Left ventricle myocardium inferior (tissue), 1 donor: ENCODE measurements around the gene NRXN2. TPM values are rescaled to one million over a fixed set of nuclear protein-coding genes. Genes with fewer than 3 reads are reported as not detected.

Source experiments
- DNase-seq: peaks from one replicate; pipeline ENCODE4 v3.0.0-alpha.2; 2020
- H3K27ac ChIP-seq: fragments of 200-600 bp; replicated peaks from 2 replicates; pipeline ENCODE4 v1.8.0; 2021
- H3K27me3 ChIP-seq: fragments of 200-600 bp; 2 replicates; pipeline ENCODE4 v1.8.0; 2021; ENCODE audit warnings: low read depth
- H3K36me3 ChIP-seq: fragments of 200-600 bp; 2 replicates; pipeline ENCODE4 v1.8.0; 2021
- H3K4me1 ChIP-seq: fragments of 200-600 bp; 2 replicates; pipeline ENCODE4 v1.8.0; 2021
- H3K4me3 ChIP-seq: fragments of 200-600 bp; 2 replicates; pipeline ENCODE4 v1.8.0; 2021; ENCODE audit warnings: mild to moderate bottlenecking, moderate library complexity
- H3K9me3 ChIP-seq: fragments of 200-600 bp; replicated peaks from 2 replicates; pipeline ENCODE4 v1.8.0; 2021
- CTCF ChIP-seq: fragments of 200-600 bp; IDR thresholded peaks from 2 replicates; pipeline ENCODE4 v1.8.0; 2021; ENCODE audit warnings: antibody characterized with exemption, mild to moderate bottlenecking, borderline replicate concordance
- intact Hi-C: fragments of 100-400 bp; cut with micrococcal nuclease; formaldehyde crosslinking; loops from one replicate; pipeline ENCODE4 v1.11.0; 2022
- total RNA-seq: library from RNA; stranded (reverse); fragmentation: NEBNext Ultra II Directional; extraction: Animal tissue kit (Norgen Biotek cat#: 25700); gene quantifications from one replicate; pipeline ENCODE4 v1.2.1, GENCODE V29; 2021
- donor health status: DM: no; HTN: yes; CAD: no; lungs with severe emphysema.

NRXN2 gene
- total RNA-seq, 1 donor from 2014 or later: 0.71 TPM

DNA sequence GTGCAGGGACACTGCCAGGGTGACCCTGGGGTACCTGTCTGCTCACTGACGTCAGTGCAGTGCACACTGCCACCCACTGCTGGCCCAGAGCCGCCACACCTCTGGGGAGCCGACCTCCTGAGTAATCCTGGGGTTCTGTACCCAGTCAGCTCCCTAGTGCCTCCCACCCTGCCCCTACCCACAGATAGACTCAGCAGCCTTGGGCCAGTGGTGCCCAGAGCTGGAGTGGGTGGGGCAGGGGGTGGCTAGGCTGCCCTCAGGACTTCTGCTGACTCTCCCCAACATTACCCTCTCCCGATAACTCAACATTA, 5.8 kb downstream of the NRXN2 start:
- no peak for TF ChIP-seq CTCF
- no peak overlapping the region for H3K4me3 ChIP-seq
- DNase-seq: no peak
- H3K4me1 ChIP-seq: peaks cover 4% of the 10 kb centered on the region
- intact Hi-C loops: no loop called here
- H3K36me3 ChIP-seq: no peaks in the 10 kb centered on the region
- no peak overlapping the region for H3K27ac ChIP-seq
- H3K9me3 ChIP-seq: no peaks in the 10 kb centered on the region
- peaks cover 100% of the 10 kb centered on the region for H3K27me3 ChIP-seq

DNA sequence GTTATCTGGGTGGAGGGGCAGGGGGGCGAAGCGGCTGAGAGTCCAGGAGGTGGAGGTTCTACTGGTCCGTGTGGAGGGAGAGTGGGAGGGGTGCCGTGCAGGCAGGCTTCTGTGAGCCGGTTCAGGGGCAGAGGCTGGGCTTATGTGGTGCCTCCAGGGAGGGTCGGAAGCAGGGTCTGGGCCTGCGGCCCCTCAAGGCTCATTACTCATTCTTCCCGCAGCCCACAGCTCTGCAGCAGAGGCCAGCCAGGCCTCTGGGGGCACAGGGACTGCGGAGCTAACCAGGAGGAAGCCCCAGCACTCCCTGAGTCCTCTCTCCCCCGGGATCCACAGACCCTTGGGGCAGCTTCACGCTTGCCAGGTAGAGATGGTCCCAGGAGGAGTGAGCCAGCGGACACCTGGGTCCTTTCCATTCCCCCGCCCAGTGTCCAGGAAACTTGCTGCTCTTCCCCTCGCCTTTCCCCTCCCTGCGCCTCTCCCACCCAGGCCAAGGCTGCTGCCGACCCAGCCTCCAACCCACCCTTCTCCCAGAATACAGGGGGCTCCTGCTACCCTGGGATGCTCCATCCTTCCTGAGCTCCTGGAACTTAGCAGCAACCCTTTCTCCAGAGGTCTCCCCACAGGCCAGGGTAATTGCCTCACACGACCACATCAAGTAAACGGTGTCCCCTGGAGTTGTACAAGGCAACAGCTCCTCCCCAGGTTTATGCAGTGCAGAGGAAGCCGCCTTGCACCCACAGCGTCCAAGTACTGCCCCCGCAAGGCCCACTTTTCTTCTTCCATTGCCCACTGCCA, 6.3 kb downstream of the NRXN2 start:
- no peak for DNase-seq
- TF ChIP-seq CTCF: no peak
- H3K27me3 ChIP-seq: peaks cover 100% of the 10 kb centered on the region
- no peaks in the 10 kb centered on the region for H3K36me3 ChIP-seq
- no peaks in the 10 kb centered on the region for H3K9me3 ChIP-seq
- intact Hi-C loops: no loop called here
- no peak overlapping the region for H3K27ac ChIP-seq
- no peak overlapping the region for H3K4me3 ChIP-seq
- H3K4me1 ChIP-seq: peaks cover 4% of the 10 kb centered on the region

DNA sequence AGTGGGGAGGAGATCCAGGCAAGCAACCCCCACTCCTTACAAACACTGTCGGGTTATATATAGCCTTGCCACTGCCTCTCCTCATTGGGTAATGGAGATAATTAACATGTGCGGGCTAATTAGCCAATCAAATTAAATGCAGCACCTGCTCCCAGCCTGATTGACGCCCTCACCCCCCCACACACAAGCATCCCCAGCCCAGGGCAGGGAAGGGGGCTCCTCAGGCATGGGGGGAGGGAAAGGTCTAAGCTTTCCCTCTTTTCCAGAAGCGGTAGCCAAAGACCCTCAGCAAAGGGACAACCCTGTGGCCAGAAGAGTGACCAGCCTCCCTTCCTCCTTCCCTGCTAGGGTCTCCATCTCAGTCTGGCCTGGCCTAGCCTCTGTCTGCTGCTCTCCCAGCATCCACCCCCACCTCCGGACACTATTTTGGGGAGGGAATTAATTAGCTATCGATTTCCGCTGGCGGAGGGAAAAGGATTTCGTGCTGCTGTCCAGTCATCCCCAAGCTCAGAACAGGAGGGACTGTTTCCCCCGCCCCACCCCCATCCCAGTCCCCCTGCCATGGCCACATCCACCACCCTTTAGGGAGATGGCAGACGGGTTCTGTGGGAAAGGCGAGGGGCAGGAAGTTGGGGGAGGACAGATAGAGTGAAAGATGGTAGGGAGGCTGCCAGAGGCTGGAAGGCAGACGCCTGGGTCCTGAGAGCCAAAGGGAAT, 7.1 kb downstream of the NRXN2 start:
- Histone ChIP-seq H3K36me3 (no peaks in the 10 kb centered on the region), H3K27me3 (peaks cover 100% of the 10 kb centered on the region), H3K27ac (no peak overlapping the region), H3K4me1 (peaks cover 7% of the 10 kb centered on the region), H3K9me3 (no peaks in the 10 kb centered on the region), H3K4me3 (no peak overlapping the region)
- intact Hi-C loops: no loop called here
- TF ChIP-seq CTCF: no peak
- no peak for DNase-seq

- no peak for DNase-seq
- Histone ChIP-seq H3K36me3 (no peaks in the 10 kb centered on the region), H3K27ac (no peak overlapping the region), H3K4me3 (no peak overlapping the region), H3K4me1 (peaks cover 8% of the 10 kb centered on the region), H3K27me3 (peaks cover 100% of the 10 kb centered on the region), H3K9me3 (no peaks in the 10 kb centered on the region)
- no peak for TF ChIP-seq CTCF
- intact Hi-C loops: no loop called here
Measured at GRCh38 chr11:64715110-64715509, 7.9 kb downstream of the NRXN2 start.

DNA sequence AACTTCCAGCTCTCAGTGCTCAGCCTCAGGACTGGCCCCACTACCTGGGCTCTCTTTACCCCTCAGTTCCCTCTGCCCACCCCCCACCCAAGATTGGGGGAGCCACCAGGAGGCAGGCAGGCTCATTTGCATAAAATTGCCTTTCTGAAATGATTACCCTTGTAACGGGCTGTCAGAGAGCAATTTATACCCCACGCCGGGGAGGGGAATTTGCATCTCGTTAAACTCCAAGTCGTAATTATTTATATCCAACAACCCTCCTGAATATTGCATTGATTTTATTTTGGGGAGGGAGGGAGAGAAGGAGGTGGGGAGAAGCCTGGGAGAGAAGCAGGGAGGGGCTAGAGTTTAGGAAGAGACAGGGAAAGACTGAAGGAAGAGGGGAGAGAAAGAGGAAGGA, 8.3 kb downstream of the NRXN2 start:
- Histone ChIP-seq H3K4me3 (no peak overlapping the region), H3K4me1 (peaks cover 8% of the 10 kb centered on the region), H3K9me3 (no peaks in the 10 kb centered on the region), H3K27ac (no peak overlapping the region), H3K36me3 (no peaks in the 10 kb centered on the region), H3K27me3 (peaks cover 100% of the 10 kb centered on the region)
- intact Hi-C loops: no loop called here
- no peak for DNase-seq
- TF ChIP-seq CTCF: no peak
